Tibial nerve (tissue), 3 donors: Measurements from ENCODE around the gene SLC8A3.

Experiments used
- CTCF ChIP-seq, 5 experiments: fragments of 200-600 bp in 3 of 5; fragments of 450-650 bp in 2 of 5; sonication (generic) in 3 of 5; IDR thresholded peaks; one replicate each; pipeline ENCODE4 v1.5.1; 2016 to 2019; ENCODE audit warnings: antibody characterized with exemption in 5 of 5, mild to moderate bottlenecking in 3 of 5, moderate library complexity in 2 of 5
- POLR2A ChIP-seq, 2 donors: fragments of 450-650 bp; IDR thresholded peaks; one replicate each; pipeline ENCODE4 v1.6.1; 2017; ENCODE audit warnings: antibody characterized with exemption in 2 of 2, mild to moderate bottlenecking in 2 of 2, moderate library complexity in 2 of 2

- TF ChIP-seq CTCF (IDR thresholded peaks at IDR 0.05) (no peak), POLR2A (IDR thresholded peaks at IDR 0.05) (no peak)
These were observed 184.0 kb downstream of the SLC8A3 start for GRCh38 chr14:70004791-70005190.
